Hematopoietic multipotent progenitor cell treated with erythropoietin and hydrocortisone succinate and interleukin-3 and kit ligand, for 6 days (in vitro differentiated cells): Measurements from ENCODE around the gene TUBA3D.
"Not testable (repeated sequence)": the region's sequence is repeated elsewhere in the genome, so short reads cannot be mapped to it uniquely, and the experiment has no call there.

Source experiments
- DNase-seq: peaks from one replicate; pipeline ENCODE4 v3.0.0-alpha.2; 2015

TUBA3D gene

DNA sequence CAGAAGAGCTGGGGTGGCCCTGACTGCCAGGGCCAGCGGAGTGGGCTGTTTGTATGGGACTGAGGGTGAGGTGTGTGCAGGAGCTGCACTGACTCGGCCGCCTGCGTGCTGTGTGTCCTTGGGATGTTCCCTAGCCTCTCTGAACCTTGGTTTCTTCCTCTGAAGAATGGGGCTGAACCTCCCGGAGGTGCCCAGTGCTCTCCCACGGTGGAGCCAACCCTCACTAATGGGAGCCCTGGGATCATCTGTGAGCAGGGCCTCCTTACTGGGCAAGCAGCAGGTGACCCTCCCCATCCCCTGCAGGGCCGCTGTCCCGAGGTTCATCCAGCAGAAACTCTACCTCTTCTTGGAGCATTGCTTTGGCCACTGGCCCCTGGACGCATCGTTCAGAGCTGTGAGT, 40.1 kb downstream of the TUBA3D start:
- no peak for DNase-seq

DNA sequence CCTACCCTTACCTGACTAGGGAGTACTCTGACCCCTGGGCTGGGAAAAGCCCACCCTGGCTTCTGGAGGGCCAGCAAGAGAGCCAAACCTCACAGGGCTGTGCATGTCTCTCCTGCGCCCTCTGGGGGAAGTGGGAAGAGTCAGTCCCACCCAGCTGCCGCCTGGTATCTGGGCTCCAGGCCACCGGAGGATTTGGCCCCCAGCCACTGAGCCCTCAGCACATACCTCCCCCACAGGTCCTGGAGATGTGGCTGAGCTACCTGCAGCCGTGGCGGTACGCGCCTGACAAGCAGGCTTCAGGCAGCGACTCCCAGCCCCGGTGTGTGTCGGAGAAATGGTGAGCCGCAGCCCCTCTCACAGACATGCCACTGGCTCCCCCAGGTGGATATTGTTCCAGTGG, 40.7 kb downstream of the TUBA3D start:
- peak; percentile 62 for DNase-seq

DNA sequence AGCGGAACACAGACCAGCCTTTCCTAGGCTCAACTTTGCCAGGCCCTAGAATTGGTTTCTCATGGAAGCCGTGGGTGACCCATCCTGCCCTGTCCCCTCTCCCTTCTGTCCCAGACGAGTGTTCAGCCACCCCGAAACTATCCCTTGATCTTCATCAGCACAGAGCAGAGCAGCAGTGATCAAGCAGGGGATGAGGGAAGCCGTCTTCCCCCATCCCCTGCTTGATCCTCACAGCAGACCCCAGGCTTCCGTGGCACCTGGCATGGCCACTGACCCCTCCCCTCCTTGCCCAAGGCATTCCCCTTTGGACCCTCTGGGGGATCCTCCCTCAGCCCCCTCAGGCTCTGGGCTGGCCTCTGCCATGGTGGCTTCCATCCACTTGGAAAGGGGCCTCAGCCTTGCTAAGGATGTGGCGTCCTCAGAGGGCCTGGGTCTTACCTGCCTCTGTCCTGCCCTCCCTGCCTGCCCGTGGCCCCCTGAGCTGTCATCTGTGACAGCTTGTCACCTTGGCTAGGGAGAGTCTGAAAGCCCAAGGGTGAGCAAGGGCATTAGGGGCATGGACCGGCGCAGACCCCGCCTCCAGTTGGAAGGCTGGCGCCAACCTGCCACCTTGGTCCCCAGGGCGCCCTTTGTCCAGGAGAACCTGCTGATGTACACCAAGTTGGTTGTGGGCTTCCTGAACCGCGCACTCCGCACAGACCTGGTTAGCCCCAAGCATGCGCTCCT, 41.4 kb downstream of the TUBA3D start:
- DNase-seq, result no peak

DNA sequence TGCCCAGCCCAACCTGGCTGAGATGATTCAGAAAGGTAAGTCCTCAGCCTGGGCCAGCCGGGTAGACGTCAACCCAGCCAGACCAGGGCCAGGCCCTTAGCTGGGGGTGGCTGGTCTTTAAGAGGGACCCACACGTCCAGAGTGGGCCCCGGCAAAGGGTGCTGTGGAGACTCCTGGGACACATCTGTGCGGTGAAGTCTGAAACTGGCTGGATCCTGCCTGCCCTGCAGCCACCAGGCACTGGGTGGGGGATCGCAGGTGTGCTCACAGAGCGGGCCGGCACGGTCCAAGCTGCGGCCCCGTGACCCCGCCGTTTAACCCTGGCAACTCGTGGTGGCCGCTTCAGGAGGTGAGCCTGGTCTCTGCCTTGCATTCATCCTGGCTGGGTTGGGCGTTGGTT, 41.9 kb downstream of the TUBA3D start:
- DNase-seq, result not testable (repeated sequence)

DNA sequence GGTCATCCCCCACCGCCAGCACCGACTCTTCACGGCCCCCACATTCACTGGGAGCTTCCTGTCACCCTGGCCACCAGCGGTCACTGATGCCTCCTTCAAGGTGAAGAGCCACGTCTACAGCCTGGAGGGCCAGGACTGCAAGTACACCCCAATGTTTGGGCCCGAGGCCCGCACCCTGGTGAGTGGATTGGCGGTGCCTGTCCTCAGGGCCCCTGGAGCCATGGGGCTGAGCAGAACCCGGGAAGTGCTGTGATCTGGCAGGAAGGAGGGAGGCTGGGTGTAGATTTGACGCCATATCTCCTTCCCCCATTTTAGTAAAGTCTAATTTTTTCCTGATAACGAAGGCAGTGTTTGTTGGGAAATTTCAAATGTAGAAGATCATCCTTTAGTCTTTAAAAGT, 42.6 kb downstream of the TUBA3D start:
- DNase-seq, result not testable (repeated sequence)

DNA sequence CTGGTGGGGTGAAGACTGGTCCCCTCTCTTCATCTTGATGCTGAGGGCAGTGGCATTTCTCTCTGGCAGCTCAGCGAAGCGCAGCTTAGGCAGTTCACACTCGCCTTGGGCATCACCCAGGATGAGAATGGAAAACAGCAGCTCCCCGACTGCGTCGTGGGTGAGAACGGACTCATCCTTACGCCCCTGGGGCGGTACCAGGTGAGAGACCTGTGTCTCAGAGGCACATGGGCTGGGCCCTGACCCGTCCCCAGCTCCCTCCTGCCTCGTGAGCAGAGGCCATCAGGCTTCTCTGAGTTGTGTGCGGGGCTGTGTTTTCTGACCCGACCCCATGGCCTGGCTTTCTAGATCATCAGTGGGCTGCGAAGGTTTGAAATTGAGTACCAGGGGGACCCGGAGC, 43.5 kb downstream of the TUBA3D start:
- no peak for DNase-seq

DNA sequence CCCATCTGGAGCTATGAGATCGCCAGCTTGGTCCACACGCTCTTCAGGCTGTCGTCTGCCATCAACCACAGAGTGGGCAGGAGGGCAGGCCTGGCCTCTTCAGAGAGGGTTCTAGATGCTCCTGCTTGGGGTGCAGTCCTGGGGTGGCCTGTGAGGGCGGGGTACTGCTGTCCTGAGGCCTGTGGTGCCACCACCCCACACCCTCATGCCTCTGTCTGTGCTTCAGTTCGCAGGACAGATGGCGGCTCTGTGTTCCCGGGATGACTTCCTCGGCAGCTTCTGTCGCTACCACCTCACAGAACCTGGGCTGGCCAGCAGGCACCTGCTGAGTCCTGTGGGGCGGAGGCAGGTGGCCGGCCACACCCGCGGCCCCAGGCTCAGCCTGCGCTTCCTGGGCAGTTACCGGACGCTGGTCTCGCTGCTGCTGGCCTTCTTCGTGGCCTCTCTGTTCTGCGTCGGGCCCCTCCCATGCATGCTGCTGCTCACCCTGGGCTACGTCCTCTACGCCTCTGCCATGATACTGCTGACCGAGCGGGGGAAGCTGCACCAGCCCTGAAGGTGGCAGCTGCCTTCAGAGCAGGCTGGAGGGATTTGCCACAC, 44.1 kb downstream of the TUBA3D start:
- not testable (repeated sequence) for DNase-seq

DNA sequence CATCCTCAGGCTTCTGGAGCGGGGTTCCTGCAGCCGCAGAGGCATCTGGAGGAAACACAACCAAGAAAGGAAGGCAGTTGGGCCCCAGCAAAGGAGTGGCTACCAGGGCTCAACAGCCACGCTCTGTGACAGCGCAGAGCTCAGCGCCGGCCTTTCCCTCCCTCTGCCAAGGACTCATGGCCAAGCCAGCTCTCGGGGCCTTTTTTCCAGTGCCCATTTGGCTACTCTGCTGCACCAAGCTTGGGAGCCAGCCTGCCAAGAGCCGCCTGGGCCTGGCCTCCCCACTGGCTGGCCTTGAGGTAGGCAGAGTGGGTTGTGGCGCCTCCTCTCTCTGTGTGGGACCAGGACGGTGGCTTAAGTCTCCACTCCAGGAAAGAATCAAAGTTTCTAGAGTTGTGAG, 44.6 kb downstream of the TUBA3D start:
- no peak for DNase-seq

DNA sequence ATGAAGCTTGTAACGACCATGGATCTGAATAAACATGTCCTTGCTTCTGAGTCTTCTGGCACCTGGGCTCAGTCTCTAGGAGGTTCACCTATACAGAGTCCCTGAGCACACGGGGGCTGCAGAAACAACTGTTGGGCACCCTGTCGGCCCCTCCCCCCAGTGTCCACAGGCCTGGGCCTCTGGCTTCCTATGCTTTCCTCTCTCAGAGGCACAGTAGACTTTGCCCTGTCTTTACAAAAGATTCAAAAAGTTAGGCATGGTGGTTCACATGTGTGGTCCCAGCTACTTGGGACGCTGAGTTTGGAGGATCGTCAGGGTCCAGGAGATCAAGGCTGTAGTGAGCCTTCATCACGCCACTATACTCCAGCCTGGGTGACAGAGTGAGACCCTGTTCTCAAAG, 45.6 kb downstream of the TUBA3D start:
- not testable (repeated sequence) for DNase-seq

DNA sequence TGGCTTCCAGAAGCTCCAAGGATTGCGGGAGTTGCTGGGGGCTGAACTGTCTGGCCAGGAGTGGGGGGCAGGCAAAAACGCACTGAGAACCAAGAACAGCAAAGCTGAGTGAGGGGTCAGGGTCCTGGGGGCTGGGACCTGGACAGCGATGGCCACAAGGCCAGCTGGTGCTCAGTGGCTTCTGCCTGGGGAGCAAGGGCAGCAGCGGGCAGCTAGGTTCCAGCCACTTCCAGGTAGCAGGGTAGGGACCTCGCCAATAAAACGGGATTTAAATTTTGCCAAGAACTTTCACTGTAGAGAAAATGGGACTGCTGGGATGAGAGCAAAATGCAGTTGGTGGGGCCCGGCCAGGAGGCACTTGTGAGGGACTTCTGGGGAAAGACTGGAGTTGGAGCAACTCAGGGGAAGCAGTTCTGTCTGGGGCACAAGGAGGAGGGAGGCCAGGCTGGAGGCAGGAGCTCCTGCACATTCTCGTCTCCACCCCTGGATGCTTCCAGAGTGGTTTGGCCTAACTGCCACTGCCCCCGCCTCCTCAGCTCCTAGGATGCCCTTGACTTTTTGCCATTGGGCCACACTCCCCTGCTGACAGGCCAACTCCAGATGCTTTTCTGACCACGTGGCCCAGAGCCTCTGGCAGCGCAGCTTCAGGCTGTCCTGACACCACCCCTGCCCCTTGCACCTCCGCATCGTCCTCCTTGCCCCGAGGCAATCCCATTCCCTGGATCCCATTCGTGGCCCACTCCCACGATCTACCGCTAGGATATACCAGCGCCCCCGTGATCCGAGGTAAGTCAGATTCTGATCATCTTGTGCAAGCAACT, 46.3 kb downstream of the TUBA3D start:
- peak; percentile 8 for DNase-seq

DNA sequence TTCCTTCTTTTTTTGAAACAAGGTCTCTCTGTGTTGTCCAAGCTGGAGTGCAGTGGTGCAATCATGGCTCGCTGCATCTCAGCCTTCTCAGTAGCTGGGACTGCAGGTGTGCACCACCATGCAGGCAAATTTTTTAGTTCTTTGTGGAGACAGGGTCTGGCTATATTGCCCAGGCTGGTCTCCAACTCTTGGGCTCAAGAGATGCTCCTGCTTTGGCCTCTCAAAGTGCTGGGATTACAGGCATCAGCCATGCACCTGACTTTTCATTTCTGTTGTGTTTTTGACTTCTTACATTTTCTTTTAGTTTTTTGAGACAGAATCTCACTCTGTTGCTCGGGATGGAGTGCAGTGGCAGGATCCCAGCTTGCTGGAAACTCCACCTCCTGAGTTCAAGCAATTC, 49.3 kb downstream of the TUBA3D start:
- not testable (repeated sequence) for DNase-seq

DNA sequence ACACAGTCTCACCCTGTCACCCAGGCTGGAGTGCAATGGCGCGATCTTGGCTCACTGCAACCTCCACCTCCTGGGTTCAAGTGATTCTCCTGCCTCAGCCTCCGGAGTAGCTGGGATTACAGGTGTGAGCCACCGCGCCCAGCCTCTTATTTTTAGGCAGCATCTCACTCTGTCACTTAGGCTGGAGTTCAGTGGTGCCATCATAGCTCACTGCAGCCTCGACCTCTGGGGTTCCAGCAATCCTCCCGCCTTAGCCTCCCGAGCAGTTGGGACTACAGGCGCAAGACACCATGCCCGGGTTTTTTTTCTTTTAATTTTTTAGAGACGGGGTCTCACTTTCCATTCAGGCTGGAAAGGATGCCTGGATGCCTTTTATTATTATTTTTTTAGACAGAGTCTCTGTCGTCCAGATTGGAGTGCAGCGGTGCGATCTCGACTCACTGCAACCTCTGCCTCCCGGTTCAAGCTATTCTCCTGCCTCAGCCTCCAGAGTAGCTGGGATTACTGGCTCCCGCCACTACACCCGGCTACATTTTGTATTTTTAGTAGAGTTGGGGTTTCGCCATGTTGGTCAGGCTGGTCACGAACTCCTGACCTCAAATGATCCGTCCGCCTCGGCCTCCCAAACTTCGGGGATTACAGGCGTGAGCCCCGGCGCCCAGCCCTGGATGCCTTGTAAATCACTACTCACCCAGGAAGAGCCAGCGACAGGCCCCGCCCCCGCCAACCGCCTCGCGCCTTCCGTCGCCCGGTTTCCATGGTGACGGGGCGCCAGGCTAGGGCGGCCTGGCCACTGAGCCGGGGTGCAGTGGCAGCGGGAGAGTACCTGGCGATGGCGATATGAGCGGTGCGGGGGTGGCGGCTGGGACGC, 51.4 kb downstream of the TUBA3D start, which contains the start of gene CCDC74A:
CCDC74A (plus strand) TSS at position 758 of the 871 bp plus-strand sequence; CDS start at position 841, 83 bp downstream.
- DNase-seq, result peak; percentile 68

DNA sequence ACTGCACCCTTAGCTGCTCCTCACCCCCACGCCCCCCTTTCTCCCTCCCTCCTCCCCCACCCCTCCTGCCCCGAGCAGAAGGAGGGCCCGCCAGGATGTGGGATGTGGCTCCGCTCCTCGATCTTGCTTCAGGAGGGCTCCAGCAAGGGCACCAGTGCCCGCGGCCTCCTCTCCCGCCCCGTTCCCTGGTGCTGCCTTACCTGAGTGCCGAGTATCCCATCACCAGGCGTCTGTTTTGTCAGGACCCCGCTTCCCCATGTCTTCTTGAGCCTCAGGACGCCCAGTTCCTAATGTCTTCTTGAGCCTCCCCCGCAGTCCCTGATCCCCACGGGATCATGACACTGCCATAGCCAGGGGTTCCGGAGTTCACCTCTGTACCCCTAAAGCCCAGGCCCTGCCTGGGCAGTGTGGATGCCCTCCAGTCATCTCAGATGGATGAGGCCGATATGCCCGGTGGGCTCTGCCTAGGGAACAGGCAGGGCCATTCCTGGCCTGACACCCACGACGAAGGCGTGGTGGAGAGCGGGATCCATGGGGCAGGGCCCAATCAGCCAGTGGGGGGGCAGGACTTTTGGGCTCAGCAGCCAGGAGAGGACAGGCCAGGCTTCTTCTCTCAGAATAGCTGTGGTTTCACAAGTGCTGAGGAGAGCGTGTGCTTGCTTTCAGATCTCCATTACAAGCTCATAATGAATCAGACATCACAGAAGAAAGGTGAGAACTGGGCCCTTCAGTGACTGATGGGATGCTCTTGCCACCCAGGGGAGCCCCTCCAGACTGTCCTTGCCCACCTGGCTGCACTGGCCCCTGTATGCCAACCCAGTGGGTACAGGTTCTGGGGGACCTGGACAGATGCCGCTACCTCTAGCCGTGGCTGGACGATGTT, 53.3 kb downstream of the TUBA3D start:
- not testable (repeated sequence) for DNase-seq

DNA sequence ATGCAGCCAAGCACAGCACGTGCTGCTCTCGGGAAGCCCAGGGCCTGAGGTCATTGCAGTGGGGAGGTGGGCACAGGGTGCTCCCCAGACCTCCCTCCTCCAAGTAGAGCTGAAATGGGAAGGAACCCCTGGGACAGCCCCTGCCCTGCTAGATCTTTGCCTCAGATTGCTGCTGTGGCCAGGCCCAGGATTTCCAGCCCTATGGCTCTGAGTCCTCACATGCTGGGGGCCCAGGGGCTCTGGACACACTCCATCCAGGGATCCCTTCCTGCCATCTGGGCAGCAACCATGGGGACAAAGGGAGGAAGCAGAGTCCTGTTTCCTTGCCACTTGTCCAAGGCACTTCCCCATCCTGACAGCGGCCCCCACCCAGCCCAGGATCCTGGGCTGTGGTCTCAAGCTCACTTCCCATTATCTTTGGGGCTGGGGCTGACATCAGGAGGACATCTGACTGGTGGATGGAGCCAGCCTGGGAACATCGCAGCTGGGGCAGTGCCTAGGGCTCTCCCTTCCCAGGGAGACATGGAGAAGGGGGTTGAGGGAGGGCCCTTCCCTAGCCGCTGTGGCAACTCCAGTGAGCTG, 54.0 kb downstream of the TUBA3D start:
- not testable (repeated sequence) for DNase-seq

DNA sequence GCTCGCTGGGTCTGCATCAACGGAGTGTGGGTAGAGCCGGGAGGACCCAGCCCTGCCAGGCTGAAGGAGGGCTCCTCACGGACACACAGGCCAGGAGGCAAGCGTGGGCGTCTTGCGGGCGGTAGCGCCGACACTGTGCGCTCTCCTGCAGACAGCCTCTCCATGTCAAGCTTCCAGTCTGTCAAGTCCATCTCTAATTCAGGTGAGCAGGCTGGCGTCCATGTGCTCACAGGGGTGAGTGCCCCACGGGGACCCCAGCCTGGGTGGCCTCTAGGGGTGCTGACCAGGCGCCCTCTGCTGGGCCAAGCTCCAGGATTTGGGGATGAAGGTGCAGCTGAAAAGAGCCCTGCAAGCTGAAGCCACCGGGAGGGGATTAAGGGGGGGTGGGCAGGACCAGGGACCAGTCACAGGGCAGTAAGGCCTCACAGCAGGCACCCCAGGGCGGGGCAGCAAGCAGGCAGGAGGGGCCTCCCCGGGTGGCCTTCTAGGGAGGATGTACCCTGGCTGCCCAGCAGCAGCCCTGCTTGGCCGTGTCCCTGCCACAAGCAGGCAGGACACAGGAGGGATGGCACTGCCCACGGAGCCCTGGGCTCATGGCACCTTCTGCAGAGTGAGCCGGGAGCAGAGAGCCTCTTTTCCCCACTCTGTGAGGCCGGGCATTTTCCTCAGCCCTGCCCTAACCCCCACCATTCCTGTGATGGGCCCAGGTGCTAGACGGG, 54.9 kb downstream of the TUBA3D start:
- not testable (repeated sequence) for DNase-seq

DNA sequence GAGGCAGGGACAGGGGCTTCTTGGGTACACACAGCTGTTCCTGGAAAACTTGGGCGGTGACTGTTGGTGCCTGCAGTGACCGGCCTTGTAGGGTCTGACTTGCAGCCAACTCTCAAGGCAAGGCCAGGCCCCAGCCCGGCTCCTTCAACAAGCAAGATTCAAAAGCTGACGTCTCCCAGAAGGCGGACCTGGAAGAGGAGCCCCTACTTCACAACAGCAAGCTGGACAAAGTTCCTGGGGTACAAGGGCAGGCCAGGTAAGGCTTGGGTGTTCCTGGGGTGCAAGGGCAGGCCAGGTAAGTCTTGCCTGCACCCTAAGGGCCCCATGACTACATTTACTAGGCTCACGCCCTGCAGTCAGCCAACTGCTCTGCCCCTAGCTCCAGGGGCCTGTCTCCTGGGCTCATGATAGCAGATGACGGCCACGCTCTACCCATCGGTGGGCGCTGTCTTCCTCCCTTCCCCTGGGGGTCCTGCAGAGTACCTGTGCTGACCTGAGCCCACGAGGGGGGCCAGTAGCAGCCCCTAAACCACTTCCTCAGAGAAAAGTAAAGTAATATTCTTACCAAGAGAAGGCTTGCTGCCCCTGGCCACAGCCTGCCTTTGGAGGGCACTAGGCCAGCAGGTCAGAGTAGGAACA, 55.7 kb downstream of the TUBA3D start:
- DNase-seq, result not testable (repeated sequence)
